Stimulated activated CD8-positive, alpha-beta memory T cell treated with anti-CD3 and anti-CD28 coated beads, Interleukin-12 subunit alpha, Interleukin-12 subunit beta, amount 100 ng/mL, for 4 hours (primary cell): ENCODE data around the gene PDPN.

Experiments
- DNase-seq: peaks from one replicate; pipeline ENCODE4 v3.0.0-alpha.2; 2020; ENCODE audit warnings: low read depth

PDPN gene

GRCh38 chr1:13581446-13581845 is 2.2 kb upstream of the PDPN start:
- no peak for DNase-seq

GRCh38 chr1:13582713-13583443 is 754 bp upstream of the PDPN start:
- DNase-seq, result no peak

GRCh38 chr1:13583966-13584791 is 547 bp downstream of the PDPN start:
- no peak for DNase-seq

- DNase-seq, result no peak
Observed at GRCh38 chr1:13584876-13585611, 1.4 kb downstream of the PDPN start.

- DNase-seq, result no peak
Observed at GRCh38 chr1:13585612-13585991, 2.0 kb downstream of the PDPN start.

- DNase-seq, result no peak
Observed at GRCh38 chr1:13586001-13586400, 2.4 kb downstream of the PDPN start.

- DNase-seq, result no peak
Observed at GRCh38 chr1:13587256-13588030, 3.8 kb downstream of the PDPN start.

- no peak for DNase-seq
Observed at GRCh38 chr1:13588946-13589796, 5.5 kb downstream of the PDPN start.

GRCh38 chr1:13590486-13590885 is 6.9 kb downstream of the PDPN start:
- DNase-seq, result no peak

- DNase-seq, result no peak
Observed at GRCh38 chr1:13593511-13594131, 10.0 kb downstream of the PDPN start.

GRCh38 chr1:13595411-13595810 is 11.8 kb downstream of the PDPN start:
- no peak for DNase-seq

GRCh38 chr1:13597166-13597565 is 13.5 kb downstream of the PDPN start:
- DNase-seq, result no peak

GRCh38 chr1:13600762-13601453 is 17.3 kb downstream of the PDPN start:
- no peak for DNase-seq

GRCh38 chr1:13604176-13604575 is 20.5 kb downstream of the PDPN start:
- DNase-seq, result no peak

- DNase-seq, result no peak
Observed at GRCh38 chr1:13604721-13605120, 21.1 kb downstream of the PDPN start.

GRCh38 chr1:13605159-13605558 is 21.5 kb downstream of the PDPN start:
- no peak for DNase-seq

GRCh38 chr1:13607002-13607401 is 23.4 kb downstream of the PDPN start:
- DNase-seq, result no peak

- DNase-seq, result no peak
Observed at GRCh38 chr1:13616234-13616633, 32.6 kb downstream of the PDPN start.

- DNase-seq, result no peak
Observed at GRCh38 chr1:13617108-13617507, 33.5 kb downstream of the PDPN start.

- DNase-seq, result no peak
Observed at GRCh38 chr1:13617773-13618172, 34.1 kb downstream of the PDPN start.
